Neuronal stem cell (in vitro differentiated cells): Measurements from ENCODE around the gene BAIAP3.

Experiments used
- DNase-seq: peaks from one replicate; pipeline ENCODE4 v3.0.0-alpha.2; 2013; ENCODE audit warnings: low spot score
- H2AFZ ChIP-seq: one replicate; pipeline ENCODE4 v1.6.1; 2013; ENCODE audit warnings: mild to moderate bottlenecking, low read length, inconsistent platforms
- H2AK5ac ChIP-seq: 2 replicates; pipeline ENCODE4 v1.6.1; 2013; ENCODE audit warnings: low read depth, mild to moderate bottlenecking, inconsistent platforms, low read length, moderate library complexity, mixed read lengths
- H2BK120ac ChIP-seq: 2 replicates; pipeline ENCODE4 v1.6.1; 2013; ENCODE audit warnings: low read depth, mild to moderate bottlenecking, inconsistent platforms, low read length, moderate library complexity, mixed read lengths
- H2BK12ac ChIP-seq: one replicate; pipeline ENCODE4 v1.6.1; 2013; ENCODE audit warnings: low read length, inconsistent platforms
- H2BK15ac ChIP-seq: 2 replicates; pipeline ENCODE4 v1.6.1; 2013; ENCODE audit warnings: mild to moderate bottlenecking, low read length, inconsistent platforms, mixed read lengths
- H2BK5ac ChIP-seq: one replicate; pipeline ENCODE4 v1.6.1; 2013; ENCODE audit warnings: inconsistent platforms, mild to moderate bottlenecking, low read length, moderate library complexity
- H3K14ac ChIP-seq: one replicate; pipeline ENCODE4 v1.6.1; 2013; ENCODE audit warnings: low read length, inconsistent platforms
- H3K18ac ChIP-seq: 2 replicates; pipeline ENCODE4 v1.6.1; 2013; ENCODE audit warnings: low read length, inconsistent platforms
- H3K23ac ChIP-seq: 2 replicates; pipeline ENCODE4 v1.6.1; 2013; ENCODE audit warnings: low read depth, mild to moderate bottlenecking, mixed read lengths, low read length, inconsistent platforms; ENCODE audit not compliant: poor library complexity
- H3K27ac ChIP-seq: replicated peaks from 3 replicates; pipeline ENCODE4 v1.5.1; 2013; ENCODE audit warnings: low read length, inconsistent platforms
- H3K27me3 ChIP-seq, 3 experiments: 2 replicates each; pipeline ENCODE4 v1.6.1; 2013; ENCODE audit warnings: low read length in 3 of 3, mild to moderate bottlenecking in 2 of 3, inconsistent platforms in 1 of 3, low read depth in 1 of 3, mixed read lengths in 1 of 3, moderate library complexity in 1 of 3; ENCODE audit not compliant: control insufficient read depth in 3 of 3, insufficient read depth in 3 of 3
- H3K36me3 ChIP-seq, 2 donors: replicated peaks in 1 of 2; 2 replicates each; pipeline ENCODE4 v1.6.1; 2013; ENCODE audit warnings: low read length in 2 of 2; ENCODE audit not compliant: control insufficient read depth in 2 of 2, insufficient read depth in 2 of 2
- H3K4ac ChIP-seq: 2 replicates; pipeline ENCODE4 v1.6.1; 2013; ENCODE audit warnings: inconsistent platforms, mild to moderate bottlenecking, low read length, moderate library complexity
- H3K4me1 ChIP-seq, 2 donors: 1 replicate in 1 of 2; 2 replicates in 1 of 2; pipeline ENCODE4 v1.6.1; 2013; ENCODE audit warnings: low read length in 2 of 2, low read depth in 1 of 2; ENCODE audit not compliant: control insufficient read depth in 2 of 2, insufficient read depth in 1 of 2
- H3K4me2 ChIP-seq: one replicate; pipeline ENCODE4 v1.6.1; 2013; ENCODE audit warnings: mild to moderate bottlenecking, low read length, inconsistent platforms; ENCODE audit not compliant: insufficient read depth, poor library complexity, severe bottlenecking
- H3K4me3 ChIP-seq, 2 donors: 2 replicates each; pipeline ENCODE4 v1.5.1; 2013; ENCODE audit warnings: low read length in 2 of 2, mild to moderate bottlenecking in 2 of 2, inconsistent platforms in 1 of 2, moderate library complexity in 1 of 2
- H3K79me1 ChIP-seq: one replicate; pipeline ENCODE4 v1.6.1; 2013; ENCODE audit warnings: low read depth, mild to moderate bottlenecking, inconsistent platforms, low read length, moderate library complexity
- H3K9ac ChIP-seq: one replicate; pipeline ENCODE4 v1.6.1; 2013; ENCODE audit warnings: mild to moderate bottlenecking, low read depth, low read length, inconsistent platforms; ENCODE audit not compliant: poor library complexity
- H3K9me3 ChIP-seq, 2 donors: replicated peaks in 1 of 2; 2 replicates each; pipeline versions ENCODE3 to v1.6.1; 2013; ENCODE audit warnings: low read length in 2 of 2, mild to moderate bottlenecking in 2 of 2, inconsistent platforms in 1 of 2, low read depth in 1 of 2, mixed read lengths in 1 of 2, moderate library complexity in 1 of 2; ENCODE audit not compliant: control insufficient read depth in 2 of 2, insufficient read depth in 1 of 2
- H4K8ac ChIP-seq: one replicate; pipeline ENCODE4 v1.6.1; 2013; ENCODE audit warnings: low read depth, mild to moderate bottlenecking, inconsistent platforms, low read length, moderate library complexity
- H4K91ac ChIP-seq: one replicate; pipeline ENCODE4 v1.6.1; 2013; ENCODE audit warnings: low read length, low read depth, mild to moderate bottlenecking, inconsistent platforms; ENCODE audit not compliant: poor library complexity
- WGBS, 2 donors: extraction: QIAGEN DNeasy Blood & Tissue Kit; methylation state at CpG; one replicate each; pipeline ENCODE4 v1.1.7; 2013; ENCODE audit warnings: missing lambda C conversion rate in 2 of 2, mixed read lengths in 1 of 2; ENCODE audit not compliant: insufficient read length in 2 of 2, insufficient replicate concordance in 1 of 2; ENCODE audit errors: extremely low coverage in 2 of 2; 5-methylcytosine and 5-hydroxymethylcytosine counted together

The BAIAP3 gene

DNA sequence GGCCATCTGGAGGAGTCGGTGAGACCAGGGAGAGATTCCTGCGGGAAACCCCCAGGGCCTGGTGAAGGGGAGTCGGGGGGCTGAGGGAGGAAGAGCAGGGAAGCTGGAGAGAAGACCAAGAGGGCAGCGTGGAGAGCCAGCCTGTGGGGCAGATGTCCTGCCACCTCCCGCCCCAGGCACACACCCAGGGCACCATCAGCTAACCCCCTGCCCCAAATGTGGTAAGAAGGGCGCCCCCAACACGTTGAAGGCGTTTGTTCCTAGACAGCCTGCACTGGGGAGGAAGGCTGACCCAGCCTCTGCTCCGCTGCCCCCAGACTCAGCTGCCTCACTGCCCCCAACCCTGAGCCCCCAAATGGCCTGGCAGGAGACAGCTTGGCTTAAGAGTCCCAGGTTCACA lies 1.3 kb downstream of the BAIAP3 start:
- Histone ChIP-seq H2AFZ (no peak overlapping the region), H2BK120ac (peak overlapping the region; percentile 64), H3K27me3 (peaks cover 6 to 58% (median 29%) of the 10 kb centered on the region in 3 experiments), H2BK12ac (peak overlapping the region; percentile 16), H3K27ac (no peak overlapping the region), H4K91ac (no peak overlapping the region), H3K4me3 (peak overlapping the region; percentile 45 to 53), H3K4me1 (peaks cover 20 to 60% of the 10 kb centered on the region in 2 donors), H3K14ac (no peak overlapping the region), H4K8ac (no peak overlapping the region), H3K9ac (no peak overlapping the region), H2BK15ac (peak overlapping the region; percentile 69), H3K9me3 (peaks cover 7 to 9% of the 10 kb centered on the region in 2 donors), H3K79me1 (peaks cover 1% of the 10 kb centered on the region), H3K18ac (peak overlapping the region; percentile 81), H3K4me2 (no peak overlapping the region), H3K4ac (no peak overlapping the region), H2BK5ac (peak overlapping the region; percentile 66), H2AK5ac (peak overlapping the region; percentile 84), H3K36me3 (no peaks in the 10 kb centered on the region), H3K23ac (peak overlapping the region; percentile 25)
- DNase-seq: no peak
- no CpG with 5 or more reads among the region's 9 CpGs for WGBS, 2 donors

DNA sequence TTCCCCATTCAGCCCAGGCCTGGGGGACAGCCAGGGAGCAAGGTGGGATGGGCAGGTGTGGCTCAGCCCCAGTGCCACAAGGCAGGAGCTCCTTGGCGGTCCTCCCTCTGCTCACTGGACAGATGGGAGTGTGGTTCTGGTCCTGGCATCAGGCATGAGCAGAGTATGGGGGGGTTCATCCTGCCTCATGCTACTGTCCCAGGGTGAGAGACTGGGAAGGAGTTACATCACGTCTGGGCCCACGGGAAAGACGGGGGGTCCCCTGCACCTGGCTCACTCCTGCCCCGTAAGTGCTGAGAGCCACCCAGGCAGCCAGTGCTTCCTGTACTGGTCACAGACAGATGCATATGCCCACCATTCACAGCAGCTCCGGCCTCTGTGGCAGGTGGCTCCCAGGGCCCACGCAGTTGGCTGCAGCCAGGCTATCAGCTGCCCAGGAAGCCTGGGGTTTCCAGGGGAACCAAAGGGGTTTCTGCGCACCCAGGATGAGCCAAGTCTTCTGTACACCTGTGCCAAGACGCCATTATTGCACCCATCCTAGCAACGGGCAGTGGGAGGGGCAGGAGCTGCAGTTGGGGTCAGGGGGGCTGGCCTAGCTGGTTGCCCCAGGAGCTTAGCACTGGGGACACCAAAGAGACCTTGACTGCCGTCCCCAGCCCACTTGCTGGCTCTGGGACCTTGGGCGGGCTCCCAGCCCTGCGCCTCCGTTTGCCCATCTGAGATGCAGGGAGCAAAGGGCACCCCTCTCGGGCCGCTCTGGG lies 1.9 kb downstream of the BAIAP3 start:
- H3K4me3 ChIP-seq: peak overlapping the region; percentile 17 to 57
- no peak overlapping the region for H2BK5ac ChIP-seq
- peak overlapping the region; percentile 79 for H2AK5ac ChIP-seq
- no peak overlapping the region for H3K4ac ChIP-seq
- H3K14ac ChIP-seq: no peak overlapping the region
- H3K27me3 ChIP-seq: peaks cover 6 to 58% (median 29%) of the 10 kb centered on the region in 3 experiments
- no peak overlapping the region for H3K27ac ChIP-seq
- H3K36me3 ChIP-seq: peaks cover 0 to 4% of the 10 kb centered on the region in 2 donors
- H4K8ac ChIP-seq: no peak overlapping the region
- H2AFZ ChIP-seq: peak overlapping the region; percentile 33
- H3K4me1 ChIP-seq: peaks cover 20 to 60% of the 10 kb centered on the region in 2 donors
- peak overlapping the region; percentile 65 for H2BK12ac ChIP-seq
- no peak overlapping the region for H3K4me2 ChIP-seq
- peaks cover 1% of the 10 kb centered on the region for H3K79me1 ChIP-seq
- no CpG with 5 or more reads among the region's 16 CpGs for WGBS, 2 donors
- H3K9me3 ChIP-seq: peaks cover under 1 to 5% of the 10 kb centered on the region in 2 donors
- peak overlapping the region; percentile 25 for H3K23ac ChIP-seq
- peak overlapping the region; percentile 4 for H3K18ac ChIP-seq
- H2BK15ac ChIP-seq: peak overlapping the region; percentile 69
- peak overlapping the region; percentile 3 for H3K9ac ChIP-seq
- no peak for DNase-seq
- H2BK120ac ChIP-seq: peak overlapping the region; percentile 64
- H4K91ac ChIP-seq: no peak overlapping the region

DNA sequence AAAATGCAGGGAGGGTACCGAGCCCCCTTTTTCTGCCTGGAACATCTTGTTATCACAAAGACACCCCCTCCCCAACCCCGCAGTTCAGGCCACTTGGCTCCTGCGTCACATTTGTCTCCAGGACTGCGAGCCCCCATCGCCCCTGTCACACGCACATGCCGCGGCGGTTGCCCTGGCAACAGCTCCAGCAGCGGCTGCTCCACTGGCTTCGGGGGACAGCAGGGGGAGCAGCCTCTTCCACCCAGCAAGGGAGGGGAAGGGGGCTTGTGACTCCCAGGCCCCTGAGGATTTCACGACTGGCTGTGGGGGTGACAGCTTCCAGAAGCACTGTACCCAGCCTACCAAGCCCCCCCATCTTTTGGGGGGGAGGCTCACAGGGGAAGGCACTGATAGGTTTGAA lies 2.6 kb downstream of the BAIAP3 start:
- Histone ChIP-seq H2AFZ (peak overlapping the region; percentile 33), H3K4me2 (peak overlapping the region; percentile 25), H3K27me3 (peaks cover 6 to 56% (median 29%) of the 10 kb centered on the region in 3 experiments), H3K14ac (peak overlapping the region; percentile 94), H3K9me3 (peaks cover 0 to 2% of the 10 kb centered on the region in 2 donors), H3K4me1 (peaks cover 20 to 60% of the 10 kb centered on the region in 2 donors), H4K8ac (no peak overlapping the region), H2BK15ac (peak overlapping the region; percentile 89), H2BK12ac (no peak overlapping the region), H3K4ac (no peak overlapping the region), H3K23ac (peak overlapping the region; percentile 25), H2BK5ac (peak overlapping the region; percentile 13), H4K91ac (no peak overlapping the region), H3K9ac (peak overlapping the region; percentile 70), H3K4me3 (peak overlapping the region in 1 of 2 donors; percentile 17), H2AK5ac (peak overlapping the region; percentile 81), H3K79me1 (peaks cover under 1% of the 10 kb centered on the region), H3K18ac (peak overlapping the region; percentile 3), H3K36me3 (peaks cover 0 to 10% of the 10 kb centered on the region in 2 donors), H2BK120ac (peak overlapping the region; percentile 76), H3K27ac (no peak overlapping the region)
- no peak for DNase-seq
- WGBS, 2 donors: no CpG with 5 or more reads among the region's 12 CpGs

DNA sequence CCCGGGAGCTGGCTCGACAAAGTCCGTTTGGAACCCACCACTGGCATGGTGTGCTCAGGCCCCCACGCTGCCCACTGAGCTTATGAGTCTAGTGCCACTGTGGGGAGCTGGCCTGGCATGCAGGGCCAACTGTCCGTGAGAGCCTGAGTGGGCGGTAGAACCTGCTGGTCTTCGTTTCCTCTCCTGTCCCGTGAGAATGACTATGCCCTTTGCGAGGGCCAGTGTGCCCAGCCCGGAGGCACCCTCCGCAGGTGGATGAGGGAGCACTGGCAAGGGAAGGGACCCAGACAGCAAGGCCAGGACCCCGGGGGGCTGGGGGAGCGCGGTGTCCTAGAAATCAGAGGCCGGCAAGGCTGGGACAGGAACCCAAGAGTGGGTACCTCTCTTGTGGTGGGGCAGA lies 3.2 kb downstream of the BAIAP3 start:
- H2BK5ac ChIP-seq: peak overlapping the region; percentile 13
- H3K18ac ChIP-seq: peak overlapping the region; percentile 52
- no peak overlapping the region for H4K8ac ChIP-seq
- H4K91ac ChIP-seq: no peak overlapping the region
- H2BK15ac ChIP-seq: peak overlapping the region; percentile 89
- H2AFZ ChIP-seq: no peak overlapping the region
- H3K4me1 ChIP-seq: peaks cover 18 to 55% of the 10 kb centered on the region in 2 donors
- no peak overlapping the region for H3K4me3 ChIP-seq
- H3K27ac ChIP-seq: no peak overlapping the region
- H3K4ac ChIP-seq: no peak overlapping the region
- no peak overlapping the region for H2BK12ac ChIP-seq
- H2BK120ac ChIP-seq: peak overlapping the region; percentile 76
- no peak overlapping the region for H3K4me2 ChIP-seq
- no peak overlapping the region for H3K23ac ChIP-seq
- peaks cover 6 to 50% (median 29%) of the 10 kb centered on the region in 3 experiments for H3K27me3 ChIP-seq
- no peaks in the 10 kb centered on the region for H3K79me1 ChIP-seq
- no peak for DNase-seq
- H3K9me3 ChIP-seq: peaks cover 0 to 2% of the 10 kb centered on the region in 2 donors
- peak overlapping the region; percentile 81 for H2AK5ac ChIP-seq
- peak overlapping the region; percentile 70 for H3K9ac ChIP-seq
- WGBS, 2 donors: no CpG with 5 or more reads among the region's 15 CpGs
- peak overlapping the region; percentile 94 for H3K14ac ChIP-seq
- peaks cover 0 to 16% of the 10 kb centered on the region in 2 donors for H3K36me3 ChIP-seq
